Endothelial cell of umbilical vein (primary cell): ENCODE results near the gene CYP11A1. TPM values are rescaled to one million over a fixed set of nuclear protein-coding genes. Genes with fewer than 3 reads are reported as not detected.

Source experiments
- BruUV-seq: library from RNA; stranded (reverse); fragments of 400-500 nt; replicated peaks from 2 replicates; lab custom pipeline; 2021; lab: Mats Ljungman, UMichigan
- CTCF ChIA-PET: fragments of 300-600, 350-600 bp; sonication (Branson Sonifier 250); formaldehyde crosslinking; loops from one replicate; lab custom pipeline; 2021; ENCODE audit warnings: antibody characterized with exemption, inconsistent platforms; lab: Charles Lee
- POLR2A ChIA-PET: fragments of 300-600, 350-600 bp; sonication (Branson Sonifier 250); formaldehyde crosslinking; loops from one replicate; lab custom pipeline; 2021; ENCODE audit warnings: antibody characterized with exemption, inconsistent platforms; lab: Charles Lee
- DNase-seq: peaks from one replicate; pipeline ENCODE4 v3.0.0-alpha.2; 2011; ENCODE audit warnings: low read depth, low spot score
- FAIRE-seq: peaks from 2 replicates; lab custom pipeline; 2011; peaks lifted over from hg19 to GRCh38; lab: Jason Lieb, UNC
- H2AFZ ChIP-seq: 2 replicates; pipeline ENCODE4 v1.6.0; 2012; ENCODE audit warnings: low read depth, low read length, control low read depth, inconsistent platforms
- H3K27ac ChIP-seq: 2 replicates; pipeline ENCODE4 v1.5.1; 2011; ENCODE audit warnings: low read depth, mild to moderate bottlenecking, control low read depth, low read length, moderate library complexity; ENCODE audit not compliant: insufficient read depth
- H3K27me3 ChIP-seq, 2 experiments: 2 replicates each; pipeline versions ENCODE4 v1.6.0 to v1.6.1; 2011; ENCODE audit warnings: low read length in 2 of 2, mixed read lengths in 1 of 2; ENCODE audit not compliant: control insufficient read depth in 2 of 2, insufficient read depth in 2 of 2
- H3K36me3 ChIP-seq, 2 experiments: 2 replicates in 1 of 2; 3 replicates in 1 of 2; pipeline ENCODE4 v1.5.1; 2011; ENCODE audit warnings: low read length in 2 of 2, mild to moderate bottlenecking in 1 of 2, moderate library complexity in 1 of 2; ENCODE audit not compliant: control insufficient read depth in 2 of 2, insufficient read depth in 2 of 2; ENCODE audit errors: extremely low read depth in 1 of 2
- H3K4me1 ChIP-seq: 3 replicates; pipeline ENCODE4 v1.5.1; 2011; ENCODE audit warnings: mild to moderate bottlenecking, low read length; ENCODE audit not compliant: control insufficient read depth, insufficient read depth; ENCODE audit errors: extremely low read depth
- H3K4me2 ChIP-seq: 2 replicates; pipeline ENCODE4 v1.6.1; 2011; ENCODE audit warnings: low read length, control low read depth, mixed read lengths; ENCODE audit not compliant: insufficient read depth
- H3K4me3 ChIP-seq, 3 experiments: fragments of 200-600 bp in 1 of 3; sonication (generic), shearing (Covaris generic) in 1 of 3; replicated peaks in 1 of 3; 2 replicates each; pipeline ENCODE4 v1.5.1; 2011 to 2016; ENCODE audit warnings: control low read depth in 3 of 3, low read length in 3 of 3, mild to moderate bottlenecking in 2 of 3, inconsistent platforms in 1 of 3, low read depth in 1 of 3, moderate library complexity in 1 of 3; ENCODE audit not compliant: insufficient read depth in 1 of 3
- H3K79me2 ChIP-seq: 2 replicates; pipeline ENCODE4 v1.6.0; 2012; ENCODE audit warnings: low read length, inconsistent platforms; ENCODE audit not compliant: control insufficient read depth, insufficient read depth
- H3K9ac ChIP-seq: replicated peaks from 2 replicates; pipeline ENCODE3; 2011; ENCODE audit warnings: low read length, control low read depth; ENCODE audit not compliant: insufficient read depth; ENCODE audit errors: extremely low read depth
- H3K9me1 ChIP-seq: replicated peaks from 3 replicates; pipeline ENCODE4 v1.6.0; 2011; ENCODE audit warnings: mild to moderate bottlenecking, low read length; ENCODE audit not compliant: control insufficient read depth, insufficient read depth; ENCODE audit errors: extremely low read depth
- H3K9me3 ChIP-seq: replicated peaks from 2 replicates; pipeline ENCODE4 v1.5.1; 2012; ENCODE audit warnings: low read length, inconsistent platforms; ENCODE audit not compliant: control insufficient read depth, insufficient read depth
- H4K20me1 ChIP-seq: replicated peaks from 2 replicates; pipeline ENCODE3; 2011; ENCODE audit warnings: mild to moderate bottlenecking, low read length; ENCODE audit not compliant: control insufficient read depth, insufficient read depth; ENCODE audit errors: extremely low read depth
- EZH2 ChIP-seq: IDR thresholded peaks from 2 replicates; pipeline ENCODE4 v1.6.1; 2012; ENCODE audit warnings: borderline replicate concordance, low read depth, mild to moderate bottlenecking, moderate library complexity, low read length, inconsistent platforms; ENCODE audit not compliant: severe bottlenecking
- FOS ChIP-seq: IDR thresholded peaks from 2 replicates; pipeline ENCODE4 v1.6.1; 2011; ENCODE audit warnings: mild to moderate bottlenecking, low read length, moderate library complexity, borderline replicate concordance; ENCODE audit not compliant: insufficient read depth
- GATA2 ChIP-seq: IDR thresholded peaks from 2 replicates; pipeline ENCODE4 v1.7.0; 2011; ENCODE audit warnings: low read depth, mild to moderate bottlenecking, moderate library complexity, mixed read lengths, low read length; ENCODE audit not compliant: insufficient read length, insufficient read depth
- MAX ChIP-seq: IDR thresholded peaks from 2 replicates; pipeline ENCODE4 v1.6.1; 2011; ENCODE audit not compliant: insufficient read depth, insufficient read length
- dilution Hi-C: fragments of 300-500 bp; cut with MboI; formaldehyde crosslinking; loops from one replicate; pipeline ENCODE4 v1.15.0; 2019; ENCODE audit warnings: low sequenced_read_pairs; ENCODE audit not compliant: extremely low pct_ligation_motif_present
- intact Hi-C: fragments of 100-400 bp; cut with micrococcal nuclease; formaldehyde crosslinking; loops from one replicate; pipeline ENCODE4 v1.10.0; 2022
- polyA plus RNA-seq, 4 experiments: library from polyadenylated mRNA; depleted of rRNA in 3 of 4; stranded (reverse) in 3 of 4; unstranded in 1 of 4; fragments of >200 nt; gene quantifications; 2 replicates each; pipeline versions ENCODE4 v1.2.1 to v1.2.3, GENCODE V29; 2011 to 2012; ENCODE audit warnings: missing spikeins in 1 of 4
- total RNA-seq: library from RNA; stranded (reverse); gene quantifications from 2 replicates; pipeline ENCODE4 v1.2.3, GENCODE V29; 2021
- TF ChIP-seq, protein P1 (sequence below), 2 donors: IDR thresholded peaks; 1 replicate in 1 of 2; 2 replicates in 1 of 2; pipeline ENCODE4 v1.5.1; 2011; ENCODE audit warnings: low read length in 2 of 2, mild to moderate bottlenecking in 2 of 2, moderate library complexity in 2 of 2, control low read depth in 1 of 2, inconsistent platforms in 1 of 2, low read depth in 1 of 2; ENCODE audit not compliant: insufficient read depth in 1 of 2; ENCODE audit errors: extremely low read depth in 1 of 2

The CYP11A1 gene
- total and polyA plus RNA-seq, 2 donors (not counting 3 experiments of a cell fraction or from before 2014, with no cell fraction given): 0.08 TPM; not detected in 1

DNA sequence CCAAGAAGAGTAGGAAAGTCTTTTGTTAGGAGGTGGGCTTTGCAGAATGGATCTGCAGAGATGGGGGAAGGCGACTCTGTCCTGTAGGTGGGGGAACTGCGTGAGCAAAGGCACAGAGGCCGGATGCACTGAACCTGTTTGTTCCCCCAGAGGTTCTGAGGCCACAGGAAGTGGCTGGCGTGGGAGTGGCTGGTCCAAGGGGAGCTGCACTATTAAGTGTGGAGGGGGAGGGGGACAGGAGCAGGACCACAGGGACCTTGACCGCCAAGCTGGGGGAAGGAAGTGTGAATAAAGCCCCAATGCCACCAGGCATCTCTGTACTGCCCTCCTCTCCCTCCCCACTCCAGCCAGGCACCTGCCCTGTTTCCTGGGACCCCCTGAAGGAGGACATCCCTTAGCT is 51.8 kb downstream of the CYP11A1 start:
- Histone ChIP-seq H3K9ac (no peak overlapping the region), H4K20me1 (no peaks in the 10 kb centered on the region), H3K4me3 (no peak overlapping the region), H3K9me3 (no peaks in the 10 kb centered on the region), H3K27ac (no peak overlapping the region), H3K9me1 (no peaks in the 10 kb centered on the region), H3K4me1 (no peaks in the 10 kb centered on the region), H3K4me2 (no peak overlapping the region), H3K27me3 (peaks cover 4% of the 10 kb centered on the region in 2 experiments), H3K36me3 (no peaks in the 10 kb centered on the region), H3K79me2 (no peaks in the 10 kb centered on the region), H2AFZ (no peak overlapping the region)
- intact Hi-C loops: no loop called here
- CTCF ChIA-PET: interaction anchor here (0.8 to 1.0 kb wide), 3 partner anchors 187 to 359 kb away, joined by 3 read pairs; no protein-coding TSS in a partner anchor
- dilution Hi-C loops: no loop called here
- no TSS peak for BruUV-seq
- no peak for DNase-seq
- no peak for FAIRE-seq
- TF ChIP-seq FOS (no peak), MAX (no peak), EZH2 (no peak), GATA2 (no peak)
- TF ChIP-seq, protein P1, sequence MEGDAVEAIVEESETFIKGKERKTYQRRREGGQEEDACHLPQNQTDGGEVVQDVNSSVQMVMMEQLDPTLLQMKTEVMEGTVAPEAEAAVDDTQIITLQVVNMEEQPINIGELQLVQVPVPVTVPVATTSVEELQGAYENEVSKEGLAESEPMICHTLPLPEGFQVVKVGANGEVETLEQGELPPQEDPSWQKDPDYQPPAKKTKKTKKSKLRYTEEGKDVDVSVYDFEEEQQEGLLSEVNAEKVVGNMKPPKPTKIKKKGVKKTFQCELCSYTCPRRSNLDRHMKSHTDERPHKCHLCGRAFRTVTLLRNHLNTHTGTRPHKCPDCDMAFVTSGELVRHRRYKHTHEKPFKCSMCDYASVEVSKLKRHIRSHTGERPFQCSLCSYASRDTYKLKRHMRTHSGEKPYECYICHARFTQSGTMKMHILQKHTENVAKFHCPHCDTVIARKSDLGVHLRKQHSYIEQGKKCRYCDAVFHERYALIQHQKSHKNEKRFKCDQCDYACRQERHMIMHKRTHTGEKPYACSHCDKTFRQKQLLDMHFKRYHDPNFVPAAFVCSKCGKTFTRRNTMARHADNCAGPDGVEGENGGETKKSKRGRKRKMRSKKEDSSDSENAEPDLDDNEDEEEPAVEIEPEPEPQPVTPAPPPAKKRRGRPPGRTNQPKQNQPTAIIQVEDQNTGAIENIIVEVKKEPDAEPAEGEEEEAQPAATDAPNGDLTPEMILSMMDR (IDR thresholded peaks at IDR 0.05; ENCODE audit: extremely low read depth in 1 of 2, insufficient read depth in 1 of 2, low read depth in 1 of 2, low read length in 2 of 2): no peak
- POLR2A ChIA-PET: no interaction called here
